ENCODE measurements around the gene PCED1A. TPM values are rescaled to one million over a fixed set of nuclear protein-coding genes. Genes with fewer than 3 reads are reported as not detected.

The PCED1A gene
- total and polyA plus RNA-seq, 2 of the 8 experiments (the other 6 are each of a cell fraction or from before 2014, with no cell fraction given), result 13.4 to 18.9 TPM

- TF ChIP-seq USF2 (IDR thresholded peaks at IDR 0.05; ENCODE audit: low read length), result no peak
- TF ChIP-seq JUND (IDR thresholded peaks at IDR 0.05; ENCODE audit: low read length), result no peak
- no peak for TF ChIP-seq SIRT6 (IDR thresholded peaks at IDR 0.05; ENCODE audit: low read length)
- no peak for TF ChIP-seq POU5F1 (IDR thresholded peaks at IDR 0.05; ENCODE audit: low read depth, low read length)
- 0 out of 2 replicates have a peak, but pooled peaks have one; percentile 3 for TF ChIP-seq PHF8 (conservative IDR thresholded peaks at IDR 0.05; ENCODE audit: low read depth, low read length)
- no peak for TF ChIP-seq SRF (IDR thresholded peaks at IDR 0.05; ENCODE audit: low read depth, low read length)
- TF ChIP-seq TAF7 (optimal IDR thresholded peaks at IDR 0.05; ENCODE audit: borderline replicate concordance, low read depth, low read length), result no peak
- TF ChIP-seq CTCF (IDR thresholded peaks at IDR 0.05; ENCODE audit: control extremely low read depth in 1 of 3, insufficient read depth in 1 of 3, low read depth in 1 of 3, low read length in 3 of 3), result peak in 1 of 3 experiments; percentile 20; a peak in 1 of 4 replicates
- TF ChIP-seq GABPA (IDR thresholded peaks at IDR 0.05; ENCODE audit: borderline replicate concordance, insufficient read depth, low read length), result peak; percentile 50; the same call in 1 of the 2 replicates
- TF ChIP-seq, protein P1, sequence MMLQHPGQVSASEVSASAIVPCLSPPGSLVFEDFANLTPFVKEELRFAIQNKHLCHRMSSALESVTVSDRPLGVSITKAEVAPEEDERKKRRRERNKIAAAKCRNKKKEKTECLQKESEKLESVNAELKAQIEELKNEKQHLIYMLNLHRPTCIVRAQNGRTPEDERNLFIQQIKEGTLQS (IDR thresholded peaks at IDR 0.05; ENCODE audit: insufficient read depth, low read depth, low read length), result no peak
- no peak for TF ChIP-seq TCF12 (IDR thresholded peaks at IDR 0.05; ENCODE audit: low read depth, low read length)
- TF ChIP-seq SIN3A (conservative IDR thresholded peaks at IDR 0.05 in 1 of 2, IDR thresholded peaks at IDR 0.05 in 1 of 2; ENCODE audit: low read depth in 1 of 2, low read length in 2 of 2), result 0 out of 4 replicates have a peak, but pooled peaks of 1 of the 2 experiments have one; percentile 22
- no peak for TF ChIP-seq CHD2 (IDR thresholded peaks at IDR 0.05; ENCODE audit: low read length)
- no peak for TF ChIP-seq SIX5 (IDR thresholded peaks at IDR 0.05; ENCODE audit: low read depth, low read length)
- no peak for TF ChIP-seq RNF2 (IDR thresholded peaks at IDR 0.05; ENCODE audit: borderline replicate concordance, low read depth, low read length, missing control alignments, poor library complexity, severe bottlenecking)
- 0 out of 2 replicates have a peak, but pooled peaks have one; percentile 25 for TF ChIP-seq TAF1 (IDR thresholded peaks at IDR 0.05; ENCODE audit: low read depth, low read length)
- peak; percentile 92 for TF ChIP-seq KDM4A (IDR thresholded peaks at IDR 0.05; ENCODE audit: low read depth, low read length, severe bottlenecking)
- no peak for TF ChIP-seq CBX5 (IDR thresholded peaks at IDR 0.05; ENCODE audit: low read depth, low read length)
- 0 out of 2 replicates have a peak, but pooled peaks have one; percentile 48 for TF ChIP-seq TBP (IDR thresholded peaks at IDR 0.05; ENCODE audit: low read depth, low read length)
Measured at GRCh38 chr20:2800521-2801285, 39.8 kb downstream of the PCED1A start, which contains the start of gene CPXM1 (continued).

Data from H1 (cell line).